Activated T-helper 1 cell treated with Interleukin-2 at 50 U/mL for 16 hours (primary cell): ENCODE results near the gene POTEM.
"Not testable (repeated sequence)": the region's sequence is repeated elsewhere in the genome, so short reads cannot be mapped to it uniquely, and the experiment has no call there.

ENCODE experiments used
- DNase-seq: peaks from one replicate; pipeline ENCODE4 v3.0.0-alpha.2; 2020; ENCODE audit warnings: low read depth

The POTEM gene

DNA sequence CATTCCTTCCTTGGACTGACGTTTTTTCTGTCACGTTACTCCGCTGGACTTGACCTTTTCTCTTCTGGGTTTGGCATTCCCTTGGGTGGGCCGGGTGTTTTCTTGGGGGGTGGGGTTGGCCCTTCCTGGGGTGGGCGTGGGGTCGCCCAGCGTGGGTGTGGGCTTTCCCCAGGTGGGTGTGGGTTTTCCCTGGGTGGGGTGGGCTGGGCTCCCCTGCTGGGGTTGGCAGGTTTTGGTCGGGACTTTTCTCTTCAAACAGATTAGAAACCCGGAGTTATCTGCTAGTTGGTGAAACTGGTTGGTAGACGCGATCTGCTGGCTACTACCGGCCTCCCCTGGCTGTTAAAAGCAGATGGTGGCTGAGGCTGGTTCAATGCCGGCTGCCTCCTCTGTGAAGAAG, at the start of gene POTEM:
TSS of gene POTEM (plus strand) at position 301 of the 400 bp plus-strand sequence. CDS start at position 353, 52 bp downstream.
- DNase-seq: not testable (repeated sequence)

- not testable (repeated sequence) for DNase-seq
These were observed 48.9 kb upstream of the POTEM start for GRCh38 chr14:18918345-18918744.

GRCh38 chr14:18920052-18920451, 47.2 kb upstream of the POTEM start:
- DNase-seq: not testable (repeated sequence)

- DNase-seq: not testable (repeated sequence)
These were observed 46.1 kb upstream of the POTEM start for GRCh38 chr14:18921055-18921701.

GRCh38 chr14:18936848-18937247, 30.4 kb upstream of the POTEM start:
- DNase-seq: not testable (repeated sequence)

DNA sequence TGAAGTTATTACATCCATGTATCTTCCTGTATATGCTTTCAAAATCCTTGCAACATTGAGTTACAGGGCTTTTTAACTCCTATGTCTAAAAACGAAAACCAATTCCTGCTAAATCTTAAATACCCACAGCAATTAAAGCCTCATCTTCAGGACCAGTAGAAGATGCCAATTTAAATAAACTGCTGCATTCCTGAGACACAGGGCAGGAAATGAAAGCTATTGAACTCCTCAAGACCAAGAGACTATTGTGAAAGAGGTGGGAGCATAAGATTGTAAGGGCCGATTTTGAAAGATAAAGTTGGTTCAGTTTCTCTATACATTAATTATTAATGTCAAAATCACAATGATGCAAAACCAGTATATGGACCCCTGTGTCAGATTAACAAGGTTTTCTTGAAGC, 28.5 kb upstream of the POTEM start:
- not testable (repeated sequence) for DNase-seq

GRCh38 chr14:18949939-18950338, 17.3 kb upstream of the POTEM start:
- DNase-seq: not testable (repeated sequence)

DNA sequence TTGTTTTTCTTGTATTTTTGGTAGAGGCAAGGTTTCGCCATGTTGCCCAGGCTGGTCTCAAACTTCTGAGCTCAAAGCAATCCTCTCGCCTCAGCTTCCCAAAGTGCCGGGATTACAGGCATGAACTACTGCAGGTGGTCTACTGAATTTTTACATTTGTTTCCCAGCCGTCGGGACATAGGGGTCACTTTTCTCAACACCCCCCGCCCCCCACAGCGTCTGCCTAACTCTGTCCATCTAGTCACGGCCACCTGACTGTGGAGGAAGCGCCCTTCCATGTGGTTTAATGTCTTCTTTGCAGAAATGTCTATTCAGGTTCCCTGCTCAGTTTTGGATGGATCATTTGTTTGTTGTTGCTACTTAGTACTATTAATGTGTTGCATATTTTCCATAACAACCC, 14.1 kb upstream of the POTEM start:
- not testable (repeated sequence) for DNase-seq

DNA sequence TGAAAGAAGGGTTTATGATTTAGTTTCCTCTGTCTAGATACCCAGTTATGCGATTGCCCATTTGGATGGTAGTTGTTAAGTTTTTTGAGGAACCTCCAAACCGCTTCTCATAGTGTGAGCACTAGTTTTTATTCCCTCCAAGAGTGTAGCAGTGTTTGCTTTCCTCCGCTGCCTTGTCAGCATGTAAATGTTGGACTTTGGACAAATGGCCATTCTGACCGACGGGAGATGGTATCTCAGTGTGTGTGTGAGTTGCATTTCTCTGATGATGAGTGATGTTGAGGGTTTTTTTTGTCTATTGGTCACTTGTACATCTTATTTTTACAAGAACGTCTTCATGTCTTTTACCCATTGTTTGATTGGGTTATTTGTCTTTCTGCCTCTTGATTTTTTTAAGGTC, 11.4 kb upstream of the POTEM start:
- DNase-seq: not testable (repeated sequence)

DNA sequence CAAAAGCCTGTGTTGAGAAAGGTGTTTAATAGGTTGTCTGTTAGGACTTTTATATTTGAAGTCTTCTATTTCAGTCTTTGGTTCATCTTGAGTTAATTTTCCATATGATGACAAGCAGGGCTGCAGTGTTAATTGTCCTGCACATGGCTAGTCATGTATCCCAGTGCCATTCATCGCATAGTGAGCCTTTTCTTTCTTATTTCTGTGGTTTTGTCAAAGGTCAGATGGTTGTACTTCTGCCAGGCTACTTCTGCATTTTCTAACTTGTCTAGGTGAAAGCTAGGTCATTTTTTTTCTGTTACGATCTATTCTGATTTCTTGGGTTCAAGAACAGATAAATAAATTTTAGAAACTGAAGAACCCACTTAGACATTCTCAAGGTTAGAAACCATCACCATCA, 5.7 kb upstream of the POTEM start:
- not testable (repeated sequence) for DNase-seq

DNA sequence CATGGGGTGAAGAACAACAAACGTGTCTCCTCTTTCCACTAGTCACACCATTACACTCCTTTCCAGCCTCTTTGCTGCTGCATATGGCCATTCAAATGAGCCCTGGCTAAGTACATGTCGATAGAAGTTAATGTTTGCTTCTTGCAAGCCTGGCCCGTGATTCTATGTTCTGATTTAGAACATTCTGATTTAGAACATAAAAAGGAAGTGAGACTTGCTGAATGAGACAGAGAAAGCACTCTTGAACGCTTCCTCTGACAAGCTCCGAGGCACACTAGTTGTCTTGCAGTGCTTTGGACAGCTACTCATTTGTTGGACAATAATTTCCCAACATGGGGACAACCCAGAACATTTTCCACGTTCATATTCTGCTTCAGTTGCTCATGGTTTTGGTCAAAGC, 5.1 kb upstream of the POTEM start:
- DNase-seq: not testable (repeated sequence)

GRCh38 chr14:18963276-18963675, 4.0 kb upstream of the POTEM start:
- not testable (repeated sequence) for DNase-seq

- DNase-seq: not testable (repeated sequence)
These were observed 2.4 kb upstream of the POTEM start for GRCh38 chr14:18964878-18965277.

GRCh38 chr14:19002566-19002965, 35.3 kb downstream of the POTEM start:
- not testable (repeated sequence) for DNase-seq

- DNase-seq: not testable (repeated sequence)
These were observed 39.3 kb downstream of the POTEM start for GRCh38 chr14:19006490-19006889.

GRCh38 chr14:19007678-19008077, 40.4 kb downstream of the POTEM start:
- not testable (repeated sequence) for DNase-seq

DNA sequence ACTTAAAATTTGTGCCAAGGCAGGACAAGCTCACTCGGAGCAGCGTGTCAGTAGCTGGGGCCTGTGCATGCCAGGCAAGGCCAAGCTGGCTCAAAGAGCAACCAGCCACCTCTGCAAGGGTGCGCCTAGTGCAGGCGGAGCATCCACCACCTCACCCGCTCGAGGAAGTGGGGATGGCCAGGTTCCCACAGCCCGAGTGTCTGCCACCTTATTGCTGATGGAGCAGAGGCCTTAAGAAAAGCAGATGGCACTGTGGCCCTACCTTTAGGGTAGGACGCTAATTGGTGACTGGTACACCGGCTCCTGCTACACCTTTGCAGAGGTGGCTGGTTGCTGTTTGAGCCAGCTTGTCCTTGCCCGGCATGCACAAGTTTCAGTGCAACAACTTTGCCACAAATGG, 43.8 kb downstream of the POTEM start:
- DNase-seq: not testable (repeated sequence)

DNA sequence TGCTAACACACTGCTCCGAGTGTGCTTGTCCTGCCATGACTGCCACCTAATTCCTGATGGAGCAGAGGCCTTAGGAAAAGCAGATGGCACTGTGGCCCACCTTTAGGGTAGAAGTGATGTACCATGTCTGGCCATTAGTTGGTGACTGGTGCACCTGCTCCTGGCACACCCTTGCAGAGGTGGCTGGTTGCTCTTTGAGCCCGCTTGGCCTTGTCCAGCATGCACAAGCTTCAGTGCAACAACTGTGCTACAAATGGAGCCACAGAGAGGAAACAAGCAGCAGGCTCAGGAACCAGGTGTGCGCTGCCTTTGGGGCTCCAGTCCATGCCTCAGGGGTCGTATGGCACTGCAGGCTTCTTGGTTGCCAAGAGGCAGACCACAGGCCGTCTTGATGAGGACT, 44.5 kb downstream of the POTEM start:
- not testable (repeated sequence) for DNase-seq

GRCh38 chr14:19015185-19015584, 48.0 kb downstream of the POTEM start:
- DNase-seq: not testable (repeated sequence)

DNA sequence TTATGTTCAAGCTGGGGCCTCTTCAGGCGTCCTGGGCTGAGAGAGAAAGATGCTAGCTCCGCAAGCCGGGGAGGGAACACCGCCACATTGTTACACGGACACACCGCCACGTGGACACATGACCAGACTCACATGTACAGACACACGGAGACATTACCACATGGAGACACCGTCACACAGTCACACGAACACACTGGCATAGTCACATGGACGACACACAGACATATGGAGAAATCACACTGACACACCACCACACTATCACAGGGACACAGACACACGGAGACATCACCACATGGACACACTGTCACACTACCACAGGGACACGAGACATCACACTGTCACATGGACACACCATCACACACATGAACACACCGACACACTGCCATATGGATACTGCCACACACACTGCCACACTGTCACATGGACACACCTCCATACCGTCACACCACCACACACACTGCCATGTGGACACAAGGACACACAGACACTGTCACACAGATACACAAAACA, 57.9 kb downstream of the POTEM start:
- DNase-seq: not testable (repeated sequence)

DNA sequence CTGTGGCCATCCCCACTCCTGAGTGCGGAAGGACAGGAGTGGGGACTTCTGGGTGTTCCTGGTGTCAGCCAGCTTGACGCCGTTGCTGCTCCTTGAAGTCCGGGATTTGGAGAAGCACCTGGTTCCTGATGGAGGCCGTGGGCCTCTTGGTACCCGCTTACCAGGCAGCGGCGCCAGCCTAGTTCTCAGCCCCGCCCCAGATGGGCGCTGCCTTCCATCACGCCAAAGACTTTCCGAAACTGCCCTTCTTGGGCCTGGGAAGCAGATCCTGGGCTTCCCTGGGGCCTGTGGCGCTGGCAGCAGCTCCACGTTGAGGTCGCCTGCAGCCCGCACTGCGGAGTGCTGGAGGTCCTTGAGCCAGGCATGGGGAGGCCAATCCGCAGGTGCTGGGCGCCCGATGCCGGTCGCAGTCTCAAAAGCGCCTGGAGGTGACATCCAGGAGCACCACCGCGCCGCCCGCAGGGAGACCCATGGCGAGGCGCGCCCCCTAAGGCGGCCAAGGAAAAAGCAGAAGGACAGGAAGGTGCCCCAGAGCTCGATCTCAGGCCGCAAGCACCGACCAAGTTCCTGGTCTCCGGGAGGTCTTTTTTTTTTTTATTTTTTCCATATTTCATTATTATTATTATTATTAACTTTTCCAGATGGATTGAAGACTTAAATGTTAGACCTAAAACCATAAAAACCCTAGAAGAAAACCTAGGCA, 59.6 kb downstream of the POTEM start:
- not testable (repeated sequence) for DNase-seq

GRCh38 chr14:19027895-19028294, 60.7 kb downstream of the POTEM start:
- not testable (repeated sequence) for DNase-seq

DNA sequence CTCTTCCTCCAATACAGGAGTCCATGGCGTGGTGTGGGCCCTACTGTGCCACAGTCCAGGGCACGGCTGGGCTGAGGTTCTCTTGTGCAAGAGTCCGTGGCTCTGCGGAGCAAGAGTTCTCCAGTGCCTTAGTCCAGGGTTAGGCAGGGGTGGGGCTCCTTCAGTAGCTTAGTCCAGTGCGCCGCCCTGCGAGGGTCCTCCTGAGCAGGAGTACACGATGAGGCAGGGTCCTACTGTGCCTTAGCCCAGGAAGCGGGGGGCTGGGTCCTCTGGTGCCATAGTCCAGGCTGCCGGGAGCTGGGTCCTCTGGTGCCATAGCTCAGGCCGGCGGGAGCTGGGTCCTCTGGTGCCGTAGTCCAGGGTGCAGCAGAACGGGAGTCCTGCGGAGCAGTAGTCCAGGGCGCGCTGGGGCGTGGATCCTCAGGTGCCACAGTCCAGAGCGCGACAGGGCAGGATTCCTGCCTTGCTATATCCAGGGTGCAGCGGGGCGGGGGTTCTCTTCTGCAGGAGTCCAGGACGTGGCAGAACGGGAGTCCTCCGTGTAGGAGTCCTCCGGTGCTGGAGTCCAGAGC, 69.7 kb downstream of the POTEM start:
- not testable (repeated sequence) for DNase-seq
